Ovary (tissue), 9 donors: ENCODE results near the gene PAX6. TPM values are rescaled to one million over a fixed set of nuclear protein-coding genes. Genes with fewer than 3 reads are reported as not detected.

ENCODE experiments used
- DNase-seq, 5 donors: peaks; one replicate each; pipeline ENCODE4 v3.0.0-alpha.2; 2019 to 2020
- H3K27ac ChIP-seq, 2 donors: fragments of 200-600 bp; one replicate each; pipeline versions ENCODE4 v1.5.1 to v1.8.0; 2019 to 2022
- H3K27me3 ChIP-seq: fragments of 200-600 bp; one replicate; pipeline ENCODE4 v1.8.0; 2022
- H3K36me3 ChIP-seq: fragments of 200-600 bp; sonication (generic); one replicate; pipeline ENCODE4 v1.5.1; 2019
- H3K4me1 ChIP-seq: one replicate; pipeline ENCODE4 v1.8.1; 2013; ENCODE audit warnings: mild to moderate bottlenecking, moderate library complexity; ENCODE audit not compliant: insufficient read depth
- H3K4me3 ChIP-seq: fragments of 200-600 bp; sonication (generic); one replicate; pipeline ENCODE4 v1.5.1; 2017
- H3K9me3 ChIP-seq, 2 donors: fragments of 200-600 bp in 1 of 2; sonication (generic) in 1 of 2; one replicate each; pipeline versions ENCODE4 v1.5.1 to v1.8.1; 2013 to 2019; ENCODE audit warnings: mild to moderate bottlenecking in 1 of 2, moderate library complexity in 1 of 2
- CTCF ChIP-seq, 3 donors: fragments of 450-650 bp in 2 of 3; fragments of 200-600 bp in 1 of 3; IDR thresholded peaks; one replicate each; pipeline versions ENCODE4 v1.5.1 to v1.8.0; 2016 to 2022; ENCODE audit warnings: antibody characterized with exemption in 3 of 3, mild to moderate bottlenecking in 1 of 3
- EP300 ChIP-seq: sonication (generic); formaldehyde crosslinking; IDR thresholded peaks from one replicate; pipeline ENCODE4 v1.6.1; 2017; ENCODE audit warnings: antibody characterized with exemption
- POLR2A ChIP-seq: fragments of 450-650 bp; IDR thresholded peaks from one replicate; pipeline ENCODE4 v1.6.1; 2017; ENCODE audit warnings: antibody characterized with exemption, mild to moderate bottlenecking, moderate library complexity
- WGBS, 3 donors: extraction: QIAGEN DNeasy Blood & Tissue Kit in 1 of 3; methylation state at CpG; one replicate each; pipeline versions ENCODE4 v1.1.5 to v1.1.7; 2013 to 2017; 5-methylcytosine and 5-hydroxymethylcytosine counted together
- intact Hi-C, 4 donors: fragments of 100-400 bp; cut with DNase I; formaldehyde crosslinking; loops; one replicate each; pipeline versions ENCODE4 v1.11.0 to v1.15.1; 2022 to 2023
- polyA plus RNA-seq, 2 donors: library from polyadenylated mRNA; stranded (reverse); fragments of 200-250 nt in 1 of 2; fragments of 350-450 nt in 1 of 2; fragmentation: Illumina TruSeq in 1 of 2; extraction: RNeasy Lipid Tissue Mini Kit (QIAGEN cat#74804) in 1 of 2; gene quantifications; one replicate each; pipeline ENCODE4 v1.2.3, GENCODE V29; 2013 to 2014
- total RNA-seq, 7 donors: library from RNA; depleted of rRNA in 2 of 7; stranded (reverse); fragments of >200 nt in 2 of 7; fragmentation: NEBNext Ultra II Directional in 3 of 7; extraction: Animal tissue kit (Norgen Biotek cat#: 25700) in 3 of 7; gene quantifications; one replicate each; pipeline versions ENCODE4 v1.1.0 to v1.2.4, GENCODE V29; 2016 to 2023
- donor health status: DM: no; HTN: no; CAD: no; lungs with moderate emphysema.
- donor health status: DM: no; HTN: no; CAD: no.
- donor health status: Bipolar disorder and iron deficiency.
- donor health status: DM: yes; HTN: yes; CAD: no.
- donor health status: DM: no; HTN: no; CAD: no.
- donor health status: DM: yes; HTN: yes; CAD: no.

PAX6 gene
- total and polyA plus RNA-seq, 9 donors: not detected

- no peak for DNase-seq
- WGBS, 3 donors: 74 to 83% (median 77%) methylated on average over 1 of the region's 1 CpG
- TF ChIP-seq EP300 (no peak), CTCF (IDR thresholded peaks at IDR 0.05) (no peak), POLR2A (no peak)
- H3K27me3 ChIP-seq: no peaks in the 10 kb centered on the region
- H3K4me1 ChIP-seq: no peaks in the 10 kb centered on the region
- intact Hi-C loops: no loop called here
- H3K36me3 ChIP-seq: no peaks in the 10 kb centered on the region
- no peak overlapping the region for H3K4me3 ChIP-seq
- no peak overlapping the region for H3K27ac ChIP-seq
- no peaks in the 10 kb centered on the region for H3K9me3 ChIP-seq
Observed at GRCh38 chr11:31740131-31740530, 71.0 kb downstream of the PAX6 start.
